Pancreas (tissue), 10 donors: ENCODE results near the gene ASB1. TPM values are rescaled to one million over a fixed set of nuclear protein-coding genes. Genes with fewer than 3 reads are reported as not detected.

ENCODE experiments used
- ATAC-seq, 4 donors: fragments of 200-7000 bp; cut with Tn5 transposase; one replicate each; pipeline versions ENCODE4 v1.8.0 to v1.9.1; 2020; ENCODE audit warnings: mild to moderate bottlenecking in 4 of 4, moderate library complexity in 4 of 4
- DNase-seq, 6 donors: peaks; one replicate each; pipeline ENCODE4 v3.0.0-alpha.2; 2020
- FAIRE-seq: peaks from 2 replicates; lab custom pipeline; 2012; peaks lifted over from hg19 to GRCh38; lab: Jason Lieb, UNC
- H3K27ac ChIP-seq, 4 donors: fragments of 200-600 bp; sonication (generic); 1 replicate in 3 of 4; 2 replicates in 1 of 4; pipeline versions ENCODE4 v1.5.0 to v1.8.0; 2020
- H3K27me3 ChIP-seq, 4 donors: fragments of 200-600 bp; one replicate each; pipeline ENCODE4 v1.8.0; 2021
- H3K36me3 ChIP-seq, 3 donors: fragments of 200-600 bp; sonication (generic) in 1 of 3; one replicate each; pipeline versions ENCODE4 v1.5.0 to v1.8.0; 2020 to 2021
- H3K4me1 ChIP-seq, 3 donors: fragments of 200-600 bp; one replicate each; pipeline ENCODE4 v1.8.0; 2021
- H3K4me3 ChIP-seq, 4 donors: fragments of 200-600 bp; sonication (generic) in 2 of 4; one replicate each; pipeline versions ENCODE4 v1.5.0 to v1.8.0; 2020 to 2021
- H3K9me3 ChIP-seq, 4 donors: fragments of 200-600 bp; one replicate each; pipeline ENCODE4 v1.8.0; 2021
- WGBS, 2 donors: extraction: QIAGEN DNeasy Blood & Tissue Kit; methylation state at CpG; one replicate each; pipeline ENCODE4 v1.1.7; 2013; 5-methylcytosine and 5-hydroxymethylcytosine counted together
- intact Hi-C, 3 donors: fragments of 100-400 bp; cut with DNase I; formaldehyde crosslinking; loops; one replicate each; pipeline versions ENCODE4 v1.11.1 to v1.14.2; 2022
- polyA plus RNA-seq, 2 donors: library from polyadenylated mRNA; stranded (reverse); fragments of 200-250 nt; gene quantifications; one replicate each; pipeline ENCODE4 v1.2.3, GENCODE V29; 2013
- total RNA-seq, 6 donors: library from RNA; stranded (reverse); fragmentation: NEBNext Ultra II Directional in 4 of 6; extraction: Animal tissue kit (Norgen Biotek cat#: 25700) in 4 of 6; gene quantifications; one replicate each; pipeline versions ENCODE4 v1.2.1 to v1.2.4, GENCODE V29; 2021 to 2023
- TF ChIP-seq, protein P1 (sequence below), 4 donors: fragments of 200-600 bp; sonication (generic) in 3 of 4; IDR thresholded peaks; one replicate each; pipeline versions ENCODE4 v1.5.0 to v1.8.0; 2021; ENCODE audit warnings: antibody characterized with exemption in 4 of 4
- donor health status: healthy with polysubstance abuse.
- donor health status: DM: no; HTN: no; CAD: no; lungs with moderate emphysema.
- donor health status: DM: no; HTN: no; CAD: no.
- donor health status: control.
- donor health status: control.
- donor health status: Bipolar disorder and iron deficiency.
- donor health status: DM: yes; HTN: yes; CAD: no.
- donor health status: DM: no; HTN: no; CAD: no.
- donor health status: DM: no; HTN: no; CAD: no.
- donor health status: DM: yes; HTN: yes; CAD: no.

ASB1 gene
- total and polyA plus RNA-seq, 8 donors = 11.3 to 25.1 (median 13.8) TPM

GRCh38 chr2:238413368-238413767 is 13.4 kb upstream of the ASB1 start:
- Histone ChIP-seq H3K4me1 (no peaks in the 10 kb centered on the region), H3K36me3 (no peaks in the 10 kb centered on the region), H3K4me3 (no peak overlapping the region), H3K27me3 (no peaks in the 10 kb centered on the region), H3K9me3 (no peaks in the 10 kb centered on the region), H3K27ac (no peak overlapping the region)
- 89 to 99% methylated on average over 2 of the region's 2 CpGs for WGBS, 2 donors
- no peak for FAIRE-seq
- no peak for DNase-seq
- ATAC-seq = no peak
- intact Hi-C loops = no loop called here
- TF ChIP-seq, protein P1, sequence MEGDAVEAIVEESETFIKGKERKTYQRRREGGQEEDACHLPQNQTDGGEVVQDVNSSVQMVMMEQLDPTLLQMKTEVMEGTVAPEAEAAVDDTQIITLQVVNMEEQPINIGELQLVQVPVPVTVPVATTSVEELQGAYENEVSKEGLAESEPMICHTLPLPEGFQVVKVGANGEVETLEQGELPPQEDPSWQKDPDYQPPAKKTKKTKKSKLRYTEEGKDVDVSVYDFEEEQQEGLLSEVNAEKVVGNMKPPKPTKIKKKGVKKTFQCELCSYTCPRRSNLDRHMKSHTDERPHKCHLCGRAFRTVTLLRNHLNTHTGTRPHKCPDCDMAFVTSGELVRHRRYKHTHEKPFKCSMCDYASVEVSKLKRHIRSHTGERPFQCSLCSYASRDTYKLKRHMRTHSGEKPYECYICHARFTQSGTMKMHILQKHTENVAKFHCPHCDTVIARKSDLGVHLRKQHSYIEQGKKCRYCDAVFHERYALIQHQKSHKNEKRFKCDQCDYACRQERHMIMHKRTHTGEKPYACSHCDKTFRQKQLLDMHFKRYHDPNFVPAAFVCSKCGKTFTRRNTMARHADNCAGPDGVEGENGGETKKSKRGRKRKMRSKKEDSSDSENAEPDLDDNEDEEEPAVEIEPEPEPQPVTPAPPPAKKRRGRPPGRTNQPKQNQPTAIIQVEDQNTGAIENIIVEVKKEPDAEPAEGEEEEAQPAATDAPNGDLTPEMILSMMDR (IDR thresholded peaks at IDR 0.05) = no peak

- H3K27me3 ChIP-seq = no peaks in the 10 kb centered on the region
- TF ChIP-seq, protein P1 (IDR thresholded peaks at IDR 0.05) = no peak
- intact Hi-C loops = no loop called here
- DNase-seq (no peak), ATAC-seq (peak in 2 of 4 donors; percentile 61 to 80), FAIRE-seq (no peak)
- no peak overlapping the region for H3K4me3 ChIP-seq
- H3K36me3 ChIP-seq = no peaks in the 10 kb centered on the region
- H3K27ac ChIP-seq = no peak overlapping the region
- no peaks in the 10 kb centered on the region for H3K4me1 ChIP-seq
- H3K9me3 ChIP-seq = no peaks in the 10 kb centered on the region
- WGBS, 2 donors = 92% methylated on average over 12 of the region's 12 CpGs
Measured at GRCh38 chr2:238415036-238415764, 11.5 kb upstream of the ASB1 start.

DNA sequence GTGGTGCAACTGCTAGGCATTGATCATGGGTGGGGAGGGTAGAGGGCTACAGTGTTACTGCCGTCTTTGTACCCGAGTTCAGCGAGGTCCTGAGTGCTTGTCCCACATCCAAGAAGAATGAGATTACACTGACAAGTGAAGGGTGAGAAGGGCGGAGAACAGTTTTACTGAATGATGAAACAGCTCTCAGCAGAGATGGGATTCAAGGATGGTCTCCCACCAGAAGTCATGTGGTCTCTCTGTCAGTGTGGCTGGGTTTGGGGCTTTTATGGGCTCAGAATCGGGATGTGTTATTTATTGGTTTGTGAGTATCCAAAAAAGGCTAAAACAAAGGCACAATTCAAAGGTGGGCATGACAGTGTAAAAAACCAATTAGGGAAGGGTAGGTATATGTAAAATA is 10.8 kb upstream of the ASB1 start:
- intact Hi-C loops = no loop called here
- H3K4me3 ChIP-seq = no peak overlapping the region
- no peaks in the 10 kb centered on the region for H3K4me1 ChIP-seq
- DNase-seq = no peak
- H3K27me3 ChIP-seq = no peaks in the 10 kb centered on the region
- H3K9me3 ChIP-seq = no peaks in the 10 kb centered on the region
- FAIRE-seq = no peak
- 95 to 97% methylated on average over 5 of the region's 5 CpGs for WGBS, 2 donors
- TF ChIP-seq, protein P1 (IDR thresholded peaks at IDR 0.05) = no peak
- no peaks in the 10 kb centered on the region for H3K36me3 ChIP-seq
- ATAC-seq = no peak
- H3K27ac ChIP-seq = no peak overlapping the region

DNA sequence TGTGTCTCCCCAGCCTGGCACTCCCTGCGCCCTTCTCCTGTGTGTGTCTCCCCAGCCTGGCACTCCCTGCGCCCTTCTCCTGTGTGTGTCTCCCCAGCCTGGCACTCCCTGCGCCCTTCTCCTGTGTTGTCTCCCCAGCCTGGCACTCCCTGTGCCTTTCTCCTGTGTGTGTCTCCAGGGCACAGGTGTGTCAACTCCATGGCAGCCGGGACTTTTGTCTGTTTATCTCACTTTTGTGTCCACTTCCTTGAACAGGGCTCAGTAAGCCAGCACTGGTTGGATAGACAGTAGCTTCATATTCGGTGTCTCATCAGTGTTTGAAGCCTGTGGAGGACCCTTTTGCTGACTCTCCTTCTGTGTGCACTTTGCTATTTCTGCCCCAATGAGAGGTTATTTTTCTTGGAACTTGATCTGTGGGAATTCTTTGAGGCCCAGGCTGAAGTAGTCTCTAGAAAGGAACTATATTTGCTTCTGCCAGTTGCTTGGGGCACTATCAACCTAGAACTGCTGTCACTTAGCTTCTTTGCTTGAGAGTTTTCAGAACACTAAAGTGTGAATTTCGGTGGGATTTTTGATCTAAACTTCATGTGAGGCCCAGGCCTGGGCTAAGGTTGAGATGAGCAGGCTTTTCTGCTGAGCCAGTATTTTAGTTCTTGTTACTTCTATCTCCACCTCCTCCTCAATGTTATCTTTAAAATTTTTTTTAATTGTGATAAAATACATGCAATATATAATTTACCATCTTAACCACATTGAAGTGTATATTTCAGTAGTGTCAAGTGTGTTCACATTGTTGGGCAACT is 8.3 kb upstream of the ASB1 start:
- Histone ChIP-seq H3K4me3 (no peak overlapping the region), H3K36me3 (no peaks in the 10 kb centered on the region), H3K27ac (no peak overlapping the region), H3K4me1 (no peaks in the 10 kb centered on the region), H3K27me3 (no peaks in the 10 kb centered on the region), H3K9me3 (no peaks in the 10 kb centered on the region)
- intact Hi-C loops = no loop called here
- WGBS, 2 donors = 76 to 78% methylated on average over 5 to 6 of the region's 6 CpGs
- peak; percentile 66 for FAIRE-seq
- peak in 2 of 4 donors; percentile 53 to 62 for ATAC-seq
- TF ChIP-seq, protein P1 (IDR thresholded peaks at IDR 0.05) = no peak
- DNase-seq = no peak
